HEK293 (cell line): ENCODE data around the gene EXOC3L2.

Experiments used
- CTCF ChIA-PET: fragments of 350-600 bp; formaldehyde crosslinking; extraction: SDS; loops from one replicate; lab custom pipeline; 2021; ENCODE audit warnings: antibody characterized with exemption; lab: Yijun Ruan, JAX
- POLR2A ChIA-PET: fragments of 300-600 bp; formaldehyde crosslinking; extraction: SDS; loops from one replicate; lab custom pipeline; 2020; ENCODE audit warnings: antibody characterized with exemption, inconsistent platforms; lab: Yijun Ruan, JAX
- H3K27ac ChIP-seq: fragments of 200-500 bp; sonication (Bioruptor generic); 2 replicates; pipeline ENCODE4 v1.5.1; 2014; ENCODE audit warnings: low read depth, low read length, control low read depth, inconsistent platforms; ENCODE audit errors: extremely low read depth
- H3K36me3 ChIP-seq, 2 experiments: fragments of 200-500 bp in 1 of 2; sonication (Bioruptor generic) in 1 of 2; 1 replicate in 1 of 2; 2 replicates in 1 of 2; pipeline ENCODE4 v1.5.1; 2014 to 2017; ENCODE audit warnings: inconsistent platforms in 2 of 2, low read length in 2 of 2; ENCODE audit not compliant: control insufficient read depth in 2 of 2, insufficient read depth in 1 of 2
- H3K4me1 ChIP-seq: fragments of 200-500 bp; sonication (Bioruptor generic); 2 replicates; pipeline ENCODE4 v1.5.1; 2014; ENCODE audit warnings: mild to moderate bottlenecking, low read length, inconsistent platforms; ENCODE audit not compliant: control insufficient read depth, insufficient read depth
- H3K4me3 ChIP-seq: 2 replicates; pipeline ENCODE4 v1.5.1; 2011; ENCODE audit warnings: low read depth, mild to moderate bottlenecking, control low read depth, low read length, moderate library complexity
- H3K9me3 ChIP-seq: fragments of 200-500 bp; sonication (Bioruptor generic); 2 replicates; pipeline ENCODE4 v1.5.1; 2014; ENCODE audit warnings: low read depth, low read length, inconsistent platforms; ENCODE audit not compliant: control insufficient read depth, insufficient read depth
- GLI4 ChIP-seq: fragments of 450-650 bp; formaldehyde crosslinking; IDR thresholded peaks from 2 replicates; pipeline ENCODE4 v1.5.1; 2016; ENCODE audit warnings: missing biosample characterization, missing genetic modification characterization
- GLIS1 ChIP-seq: fragments of 450-650 bp; formaldehyde crosslinking; IDR thresholded peaks from 2 replicates; pipeline ENCODE4 v1.5.1; 2016; ENCODE audit warnings: missing biosample characterization, missing genetic modification characterization
- HOXA7 ChIP-seq: sonication (generic); formaldehyde crosslinking; IDR thresholded peaks from 2 replicates; pipeline ENCODE4 v1.8.1; 2022; ENCODE audit warnings: missing genetic modification reagents, borderline replicate concordance
- KLF16 ChIP-seq: fragments of 450-650 bp; formaldehyde crosslinking; IDR thresholded peaks from 2 replicates; pipeline ENCODE4 v1.5.1; 2017; ENCODE audit warnings: missing biosample characterization, missing genetic modification characterization
- SALL2 ChIP-seq: fragments of 450-650 bp; formaldehyde crosslinking; IDR thresholded peaks from 2 replicates; pipeline ENCODE4 v1.5.0; 2017; ENCODE audit warnings: missing biosample characterization, mild to moderate bottlenecking, missing genetic modification characterization, borderline replicate concordance
- TCF7L2 ChIP-seq: IDR thresholded peaks from 2 replicates; pipeline ENCODE4 v1.6.1; 2011; ENCODE audit warnings: low read depth, mild to moderate bottlenecking, inconsistent platforms, low read length, moderate library complexity, borderline replicate concordance
- WT1 ChIP-seq: fragments of 450-650 bp; formaldehyde crosslinking; IDR thresholded peaks from 2 replicates; pipeline ENCODE4 v1.5.1; 2016; ENCODE audit warnings: missing biosample characterization, missing genetic modification characterization
- ZFHX2 ChIP-seq: fragments of 450-650 bp; formaldehyde crosslinking; conservative IDR thresholded peaks from 2 replicates; pipeline ENCODE4 v1.5.1; 2016; ENCODE audit warnings: missing biosample characterization, missing genetic modification characterization
- ZNF202 ChIP-seq: fragments of 450-650 bp; formaldehyde crosslinking; IDR thresholded peaks from 2 replicates; pipeline ENCODE4 v1.5.1; 2016; ENCODE audit warnings: missing biosample characterization, missing genetic modification characterization, borderline replicate concordance
- ZNF292 ChIP-seq: fragments of 450-650 bp; formaldehyde crosslinking; IDR thresholded peaks from 2 replicates; pipeline ENCODE4 v1.5.1; 2016; ENCODE audit warnings: low read depth, missing biosample characterization, missing genetic modification characterization, borderline replicate concordance
- ZNF350 ChIP-seq: fragments of 450-650 bp; formaldehyde crosslinking; IDR thresholded peaks from 2 replicates; pipeline ENCODE4 v1.5.0; 2017; ENCODE audit warnings: missing biosample characterization, mild to moderate bottlenecking, missing genetic modification characterization
- ZNF404 ChIP-seq: fragments of 450-650 bp; formaldehyde crosslinking; IDR thresholded peaks from 2 replicates; pipeline ENCODE4 v1.5.1; 2017; ENCODE audit warnings: missing biosample characterization, missing genetic modification characterization
- ZNF416 ChIP-seq: fragments of 450-650 bp; formaldehyde crosslinking; IDR thresholded peaks from 2 replicates; pipeline ENCODE4 v1.5.1; 2016; ENCODE audit warnings: missing biosample characterization, missing genetic modification characterization
- ZNF510 ChIP-seq: fragments of 450-650 bp; formaldehyde crosslinking; IDR thresholded peaks from 2 replicates; pipeline ENCODE4 v1.5.1; 2018; ENCODE audit warnings: mild to moderate bottlenecking, missing genetic modification characterization, missing biosample characterization; ENCODE audit not compliant: insufficient replicate concordance
- ZNF521 ChIP-seq: fragments of 450-650 bp; formaldehyde crosslinking; IDR thresholded peaks from 2 replicates; pipeline ENCODE4 v1.5.1; 2017; ENCODE audit warnings: missing biosample characterization, mild to moderate bottlenecking, missing genetic modification characterization
- ZNF548 ChIP-seq: fragments of 450-650 bp; formaldehyde crosslinking; IDR thresholded peaks from 2 replicates; pipeline ENCODE4 v1.5.1; 2016; ENCODE audit warnings: missing biosample characterization, missing genetic modification characterization
- ZNF558 ChIP-seq: fragments of 450-650 bp; formaldehyde crosslinking; IDR thresholded peaks from 2 replicates; pipeline ENCODE4 v1.5.1; 2016; ENCODE audit warnings: missing biosample characterization, missing genetic modification characterization
- ZNF571 ChIP-seq: fragments of 450-650 bp; formaldehyde crosslinking; IDR thresholded peaks from 2 replicates; pipeline ENCODE4 v1.5.0; 2017; ENCODE audit warnings: missing biosample characterization, missing genetic modification characterization
- ZNF621 ChIP-seq: fragments of 450-650 bp; formaldehyde crosslinking; IDR thresholded peaks from 2 replicates; pipeline ENCODE4 v1.5.1; 2017; ENCODE audit warnings: missing biosample characterization, missing genetic modification characterization
- ZNF670 ChIP-seq: fragments of 450-650 bp; formaldehyde crosslinking; IDR thresholded peaks from 2 replicates; pipeline ENCODE4 v1.5.1; 2016; ENCODE audit warnings: missing biosample characterization, missing genetic modification characterization, low read depth
- ZNF791 ChIP-seq: fragments of 450-650 bp; formaldehyde crosslinking; IDR thresholded peaks from 2 replicates; pipeline ENCODE4 v1.5.1; 2016; ENCODE audit warnings: missing biosample characterization, missing genetic modification characterization
- TF ChIP-seq, protein P1 (sequence below): fragments of 450-650 bp; formaldehyde crosslinking; IDR thresholded peaks from 2 replicates; pipeline ENCODE4 v1.5.1; 2017; ENCODE audit warnings: missing biosample characterization, mild to moderate bottlenecking, missing genetic modification characterization, moderate library complexity
- TF ChIP-seq, protein P2 (sequence below): fragments of 450-650 bp; formaldehyde crosslinking; IDR thresholded peaks from 2 replicates; pipeline ENCODE4 v1.5.1; 2017; ENCODE audit warnings: missing biosample characterization, missing genetic modification characterization
- TF ChIP-seq, protein P3 (sequence below): fragments of 450-650 bp; formaldehyde crosslinking; IDR thresholded peaks from 2 replicates; pipeline ENCODE4 v1.5.1; 2016; ENCODE audit warnings: missing biosample characterization, missing genetic modification characterization
- TF ChIP-seq, protein P4 (sequence below): fragments of 450-650 bp; formaldehyde crosslinking; IDR thresholded peaks from 2 replicates; pipeline ENCODE4 v1.5.1; 2016; ENCODE audit warnings: missing biosample characterization, missing genetic modification characterization
- TF ChIP-seq, protein P5 (sequence below): fragments of 450-650 bp; formaldehyde crosslinking; optimal IDR thresholded peaks from 2 replicates; pipeline ENCODE3; 2016; ENCODE audit warnings: missing biosample characterization, mild to moderate bottlenecking, missing genetic modification characterization
- TF ChIP-seq, protein P6 (sequence below): fragments of 450-650 bp; formaldehyde crosslinking; IDR thresholded peaks from 2 replicates; pipeline ENCODE4 v1.5.1; 2016; ENCODE audit warnings: missing biosample characterization, missing genetic modification characterization
- TF ChIP-seq, protein P7 (sequence below): fragments of 450-650 bp; formaldehyde crosslinking; IDR thresholded peaks from 2 replicates; pipeline ENCODE4 v1.5.1; 2016; ENCODE audit warnings: missing biosample characterization, missing genetic modification characterization

The EXOC3L2 gene

DNA sequence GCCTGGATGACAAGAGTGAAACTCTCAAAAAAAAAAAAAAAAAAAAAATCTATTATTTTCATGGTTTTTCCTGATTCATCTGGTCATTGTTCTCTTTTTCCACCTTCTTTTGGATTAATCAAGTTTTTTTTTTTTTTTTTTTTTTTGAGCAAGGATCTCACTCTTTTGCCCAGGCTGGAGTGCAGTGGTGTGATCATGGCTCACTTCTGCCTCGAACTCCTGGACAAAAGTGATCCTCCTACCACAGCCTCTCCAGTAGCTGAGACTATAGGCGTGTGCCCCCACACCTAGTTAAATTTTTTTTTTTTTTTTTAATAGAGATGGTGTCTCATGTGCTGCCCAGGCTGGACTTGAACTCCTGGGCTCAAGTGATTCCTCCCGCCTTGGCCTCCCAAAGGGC lies 38.9 kb downstream of the EXOC3L2 start:
- ChIA-PET CTCF (interaction anchor here (0.6 to 0.8 kb wide), 3 partner anchors 19 to 334 kb away, joined by 3 to 4 read pairs (median 3); no protein-coding TSS in a partner anchor), POLR2A (no interaction called here)
- Histone ChIP-seq H3K4me1 (no peaks in the 10 kb centered on the region), H3K4me3 (no peak overlapping the region), H3K36me3 (no peaks in the 10 kb centered on the region; a peak in 1 of 3 replicates), H3K27ac (no peak overlapping the region), H3K9me3 (no peaks in the 10 kb centered on the region)
- no peak for TF ChIP-seq HOXA7
- TF ChIP-seq, protein P1, sequence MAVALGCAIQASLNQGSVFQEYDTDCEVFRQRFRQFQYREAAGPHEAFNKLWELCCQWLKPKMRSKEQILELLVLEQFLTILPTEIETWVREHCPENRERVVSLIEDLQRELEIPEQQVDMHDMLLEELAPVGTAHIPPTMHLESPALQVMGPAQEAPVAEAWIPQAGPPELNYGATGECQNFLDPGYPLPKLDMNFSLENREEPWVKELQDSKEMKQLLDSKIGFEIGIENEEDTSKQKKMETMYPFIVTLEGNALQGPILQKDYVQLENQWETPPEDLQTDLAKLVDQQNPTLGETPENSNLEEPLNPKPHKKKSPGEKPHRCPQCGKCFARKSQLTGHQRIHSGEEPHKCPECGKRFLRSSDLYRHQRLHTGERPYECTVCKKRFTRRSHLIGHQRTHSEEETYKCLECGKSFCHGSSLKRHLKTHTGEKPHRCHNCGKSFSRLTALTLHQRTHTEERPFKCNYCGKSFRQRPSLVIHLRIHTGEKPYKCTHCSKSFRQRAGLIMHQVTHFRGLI (tag by site-specific recombination): no peak
- TF ChIP-seq, protein P2, sequence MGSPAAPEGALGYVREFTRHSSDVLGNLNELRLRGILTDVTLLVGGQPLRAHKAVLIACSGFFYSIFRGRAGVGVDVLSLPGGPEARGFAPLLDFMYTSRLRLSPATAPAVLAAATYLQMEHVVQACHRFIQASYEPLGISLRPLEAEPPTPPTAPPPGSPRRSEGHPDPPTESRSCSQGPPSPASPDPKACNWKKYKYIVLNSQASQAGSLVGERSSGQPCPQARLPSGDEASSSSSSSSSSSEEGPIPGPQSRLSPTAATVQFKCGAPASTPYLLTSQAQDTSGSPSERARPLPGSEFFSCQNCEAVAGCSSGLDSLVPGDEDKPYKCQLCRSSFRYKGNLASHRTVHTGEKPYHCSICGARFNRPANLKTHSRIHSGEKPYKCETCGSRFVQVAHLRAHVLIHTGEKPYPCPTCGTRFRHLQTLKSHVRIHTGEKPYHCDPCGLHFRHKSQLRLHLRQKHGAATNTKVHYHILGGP (tag by site-specific recombination): no peak
- no peak for TF ChIP-seq TCF7L2
- TF ChIP-seq ZNF202 (tag by site-specific recombination): no peak
- no peak for TF ChIP-seq ZNF292 (tag by site-specific recombination)
- TF ChIP-seq, protein P3, sequence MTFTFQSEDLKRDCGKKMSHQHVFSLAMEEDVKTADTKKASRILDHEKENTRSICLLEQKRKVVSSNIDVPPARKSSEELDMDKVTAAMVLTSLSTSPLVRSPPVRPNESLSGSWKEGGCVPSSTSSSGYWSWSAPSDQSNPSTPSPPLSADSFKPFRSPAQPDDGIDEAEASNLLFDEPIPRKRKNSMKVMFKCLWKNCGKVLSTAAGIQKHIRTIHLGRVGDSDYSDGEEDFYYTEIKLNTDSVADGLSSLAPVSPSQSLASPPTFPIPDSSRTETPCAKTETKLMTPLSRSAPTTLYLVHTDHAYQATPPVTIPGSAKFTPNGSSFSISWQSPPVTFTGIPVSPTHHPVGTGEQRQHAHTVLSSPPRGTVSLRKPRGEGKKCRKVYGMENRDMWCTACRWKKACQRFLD (tag by site-specific recombination): no peak
- TF ChIP-seq, protein P4, sequence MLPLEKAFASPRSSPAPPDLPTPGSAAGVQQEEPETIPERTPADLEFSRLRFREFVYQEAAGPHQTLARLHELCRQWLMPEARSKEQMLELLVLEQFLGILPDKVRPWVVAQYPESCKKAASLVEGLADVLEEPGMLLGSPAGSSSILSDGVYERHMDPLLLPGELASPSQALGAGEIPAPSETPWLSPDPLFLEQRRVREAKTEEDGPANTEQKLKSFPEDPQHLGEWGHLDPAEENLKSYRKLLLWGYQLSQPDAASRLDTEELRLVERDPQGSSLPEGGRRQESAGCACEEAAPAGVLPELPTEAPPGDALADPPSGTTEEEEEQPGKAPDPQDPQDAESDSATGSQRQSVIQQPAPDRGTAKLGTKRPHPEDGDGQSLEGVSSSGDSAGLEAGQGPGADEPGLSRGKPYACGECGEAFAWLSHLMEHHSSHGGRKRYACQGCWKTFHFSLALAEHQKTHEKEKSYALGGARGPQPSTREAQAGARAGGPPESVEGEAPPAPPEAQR (tag by site-specific recombination): no peak
- no peak for TF ChIP-seq ZNF571 (tag by site-specific recombination)
- TF ChIP-seq ZNF791 (tag by site-specific recombination): no peak
- no peak for TF ChIP-seq SALL2
- TF ChIP-seq ZNF350 (tag by site-specific recombination): no peak
- TF ChIP-seq ZNF621 (tag by site-specific recombination): no peak
- no peak for TF ChIP-seq ZNF670 (tag by site-specific recombination)
- no peak for TF ChIP-seq ZNF510 (tag by site-specific recombination)
- no peak for TF ChIP-seq ZFHX2 (tag by site-specific recombination)
- no peak for TF ChIP-seq GLIS1 (tag by site-specific recombination)
- TF ChIP-seq, protein P5, sequence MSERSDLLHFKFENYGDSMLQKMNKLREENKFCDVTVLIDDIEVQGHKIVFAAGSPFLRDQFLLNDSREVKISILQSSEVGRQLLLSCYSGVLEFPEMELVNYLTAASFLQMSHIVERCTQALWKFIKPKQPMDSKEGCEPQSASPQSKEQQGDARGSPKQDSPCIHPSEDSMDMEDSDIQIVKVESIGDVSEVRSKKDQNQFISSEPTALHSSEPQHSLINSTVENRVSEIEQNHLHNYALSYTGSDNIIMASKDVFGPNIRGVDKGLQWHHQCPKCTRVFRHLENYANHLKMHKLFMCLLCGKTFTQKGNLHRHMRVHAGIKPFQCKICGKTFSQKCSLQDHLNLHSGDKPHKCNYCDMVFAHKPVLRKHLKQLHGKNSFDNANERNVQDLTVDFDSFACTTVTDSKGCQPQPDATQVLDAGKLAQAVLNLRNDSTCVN (tag by site-specific recombination): no peak

DNA sequence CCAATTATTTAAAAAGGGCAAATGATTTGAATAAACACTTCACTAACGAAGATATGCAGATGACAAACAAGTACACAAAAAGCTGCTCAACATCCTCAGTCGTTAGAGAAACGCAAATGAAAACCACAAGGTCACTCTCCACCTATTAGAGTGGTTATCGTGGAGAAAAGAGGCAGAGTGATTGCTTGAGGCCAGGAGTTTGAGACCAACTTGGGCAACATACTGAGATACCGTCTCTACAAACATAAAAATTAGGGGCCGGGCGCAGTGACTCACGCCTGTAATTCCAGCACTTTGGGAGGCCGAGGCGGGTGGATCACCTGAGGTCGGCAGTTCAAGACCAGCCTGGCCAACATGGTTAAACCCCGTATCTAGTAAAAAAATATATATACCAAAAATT lies 39.4 kb downstream of the EXOC3L2 start:
- H3K9me3 ChIP-seq: no peaks in the 10 kb centered on the region
- ChIA-PET POLR2A (no interaction called here), CTCF (interaction anchor here (0.7 to 0.9 kb wide), 2 partner anchors 18 to 26 kb away, joined by 3 read pairs; no protein-coding TSS in a partner anchor)
- no peaks in the 10 kb centered on the region; a peak in 1 of 3 replicates for H3K36me3 ChIP-seq
- H3K27ac ChIP-seq: no peak overlapping the region
- no peak for TF ChIP-seq ZNF404 (tag by site-specific recombination)
- TF ChIP-seq KLF16 (tag by site-specific recombination): no peak
- TF ChIP-seq ZNF558 (tag by site-specific recombination): no peak
- TF ChIP-seq, protein P6, sequence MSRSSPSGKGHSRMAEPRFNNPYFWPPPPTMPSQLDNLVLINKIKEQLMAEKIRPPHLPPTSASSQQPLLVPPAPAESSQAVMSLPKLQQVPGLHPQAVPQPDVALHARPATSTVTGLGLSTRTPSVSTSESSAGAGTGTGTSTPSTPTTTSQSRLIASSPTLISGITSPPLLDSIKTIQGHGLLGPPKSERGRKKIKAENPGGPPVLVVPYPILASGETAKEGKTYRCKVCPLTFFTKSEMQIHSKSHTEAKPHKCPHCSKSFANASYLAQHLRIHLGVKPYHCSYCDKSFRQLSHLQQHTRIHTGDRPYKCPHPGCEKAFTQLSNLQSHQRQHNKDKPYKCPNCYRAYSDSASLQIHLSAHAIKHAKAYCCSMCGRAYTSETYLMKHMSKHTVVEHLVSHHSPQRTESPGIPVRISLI (tag by site-specific recombination): no peak
- TF ChIP-seq ZNF791 (tag by site-specific recombination): no peak
- TF ChIP-seq ZNF548 (tag by site-specific recombination): no peak
- no peak for TF ChIP-seq ZNF416 (tag by site-specific recombination)
- TF ChIP-seq WT1 (tag by site-specific recombination): no peak
- no peak for TF ChIP-seq GLI4 (tag by site-specific recombination)
- TF ChIP-seq, protein P7, sequence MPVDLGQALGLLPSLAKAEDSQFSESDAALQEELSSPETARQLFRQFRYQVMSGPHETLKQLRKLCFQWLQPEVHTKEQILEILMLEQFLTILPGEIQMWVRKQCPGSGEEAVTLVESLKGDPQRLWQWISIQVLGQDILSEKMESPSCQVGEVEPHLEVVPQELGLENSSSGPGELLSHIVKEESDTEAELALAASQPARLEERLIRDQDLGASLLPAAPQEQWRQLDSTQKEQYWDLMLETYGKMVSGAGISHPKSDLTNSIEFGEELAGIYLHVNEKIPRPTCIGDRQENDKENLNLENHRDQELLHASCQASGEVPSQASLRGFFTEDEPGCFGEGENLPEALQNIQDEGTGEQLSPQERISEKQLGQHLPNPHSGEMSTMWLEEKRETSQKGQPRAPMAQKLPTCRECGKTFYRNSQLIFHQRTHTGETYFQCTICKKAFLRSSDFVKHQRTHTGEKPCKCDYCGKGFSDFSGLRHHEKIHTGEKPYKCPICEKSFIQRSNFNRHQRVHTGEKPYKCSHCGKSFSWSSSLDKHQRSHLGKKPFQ: no peak
- TF ChIP-seq ZNF521 (tag by site-specific recombination): no peak
- no peaks in the 10 kb centered on the region for H3K4me1 ChIP-seq
- no peak overlapping the region for H3K4me3 ChIP-seq
